ENCODE measurements around the gene TDP1. TPM values are rescaled to one million over a fixed set of nuclear protein-coding genes. Genes with fewer than 3 reads are reported as not detected.

TDP1 gene
- polyA plus RNA-seq, 1 donor = 29.4 TPM

DNA sequence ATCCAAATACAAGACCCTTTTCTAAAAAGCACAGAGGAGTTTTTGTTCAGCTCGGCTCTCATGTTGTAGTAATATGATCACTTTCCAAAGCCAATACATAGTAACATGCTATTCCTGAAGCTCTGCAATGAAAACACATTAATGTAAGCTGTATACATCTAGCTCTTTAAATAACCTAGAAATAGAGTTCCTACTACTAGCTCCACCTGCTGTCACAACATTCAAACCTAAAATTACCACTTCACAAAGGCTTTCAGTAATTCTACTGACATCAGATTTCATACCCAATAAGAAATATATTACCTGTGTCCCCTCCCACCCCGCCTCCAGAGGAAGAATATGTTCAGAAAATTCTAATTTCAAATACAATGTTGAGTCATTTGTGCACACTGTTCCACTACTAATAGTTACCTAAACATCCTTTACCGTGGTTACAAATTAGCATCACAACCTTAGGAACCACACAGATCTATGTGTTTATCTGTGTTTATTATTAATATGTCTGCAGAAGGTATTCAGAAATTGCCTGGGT, 19.0 kb upstream of the TDP1 start:
- DNase-seq = no peak

DNA sequence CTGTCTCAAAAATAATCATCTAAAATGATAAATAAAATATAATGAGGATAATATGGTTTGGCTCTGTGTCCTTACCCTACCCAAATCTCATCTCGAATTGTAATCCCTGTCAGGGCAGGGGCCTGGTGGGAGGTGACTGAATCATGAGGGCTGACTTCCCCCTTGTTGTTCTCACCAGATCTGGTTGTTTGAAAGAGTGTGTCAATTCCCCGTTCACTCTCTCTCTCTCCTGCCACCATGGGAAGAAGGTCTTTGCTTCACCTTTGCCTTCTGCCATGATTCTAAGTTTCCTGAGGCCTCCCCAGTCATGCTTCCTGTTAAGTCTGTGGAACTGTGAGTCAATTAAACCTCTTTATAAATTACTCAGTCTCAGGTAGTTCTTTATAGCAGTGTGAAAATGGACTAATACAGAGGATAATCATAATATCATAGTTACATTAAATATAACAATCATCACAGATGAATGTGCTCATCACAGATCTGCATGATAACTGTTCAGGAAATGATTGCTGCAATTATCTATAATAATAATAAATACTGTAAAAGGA, 13.8 kb upstream of the TDP1 start:
- no peak for DNase-seq

DNA sequence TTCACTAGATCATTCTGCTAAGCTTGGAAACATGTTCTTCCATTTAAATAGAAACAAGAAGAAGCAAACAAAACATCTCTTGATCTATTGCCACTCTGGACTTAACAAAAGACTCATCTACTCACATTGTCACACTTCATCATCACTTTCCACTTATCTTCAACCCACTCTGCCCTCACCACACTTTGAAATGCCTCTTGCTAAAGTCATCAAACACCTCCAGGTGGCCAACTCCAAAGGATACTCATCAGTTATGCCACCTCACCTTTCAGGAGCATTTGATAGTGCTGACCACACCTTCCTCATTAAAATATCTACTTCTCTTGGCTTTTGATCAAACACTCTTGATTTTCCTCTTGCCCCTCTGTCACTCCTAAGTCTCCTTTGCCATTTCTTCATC, 8.4 kb upstream of the TDP1 start:
- no peak for DNase-seq

DNA sequence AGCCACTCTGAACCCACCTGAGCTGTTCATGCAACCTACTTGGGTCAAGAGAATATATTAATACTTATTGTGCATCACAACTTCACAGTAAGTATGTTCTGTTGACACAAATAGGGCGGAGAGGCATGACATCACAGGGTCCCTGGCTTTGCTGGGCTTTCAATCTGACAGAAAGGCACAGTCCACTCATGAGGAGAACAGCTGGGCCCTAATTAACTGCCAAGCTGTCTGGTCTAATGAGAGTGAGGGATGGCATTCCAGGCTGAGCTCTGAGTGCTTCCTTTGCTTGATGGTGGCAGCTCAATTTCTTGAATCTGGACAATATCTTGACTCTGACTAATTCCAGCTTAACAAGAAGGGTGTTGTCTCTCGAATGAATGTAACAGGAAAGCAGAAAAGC, 3.2 kb upstream of the TDP1 start:
- DNase-seq = no peak

DNA sequence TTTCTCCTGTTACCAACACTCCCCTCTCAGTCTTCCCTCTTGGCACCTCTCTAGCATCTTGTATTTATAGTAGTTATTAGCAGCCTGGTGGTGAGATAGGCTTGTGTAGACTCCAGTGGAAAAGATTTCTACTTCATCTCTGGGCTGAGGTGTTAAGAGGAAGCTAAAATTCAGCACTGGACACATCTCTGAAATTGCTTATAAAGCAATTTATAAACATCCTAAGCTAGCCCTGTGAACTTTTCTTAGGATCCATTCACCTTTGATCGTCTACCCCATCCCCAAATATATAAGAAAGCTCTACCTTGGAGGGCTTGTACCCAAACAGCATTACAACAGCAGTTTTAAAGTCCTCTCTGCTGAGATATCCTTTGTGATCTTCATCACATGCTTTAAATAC, 2.1 kb upstream of the TDP1 start:
- DNase-seq = no peak

DNA sequence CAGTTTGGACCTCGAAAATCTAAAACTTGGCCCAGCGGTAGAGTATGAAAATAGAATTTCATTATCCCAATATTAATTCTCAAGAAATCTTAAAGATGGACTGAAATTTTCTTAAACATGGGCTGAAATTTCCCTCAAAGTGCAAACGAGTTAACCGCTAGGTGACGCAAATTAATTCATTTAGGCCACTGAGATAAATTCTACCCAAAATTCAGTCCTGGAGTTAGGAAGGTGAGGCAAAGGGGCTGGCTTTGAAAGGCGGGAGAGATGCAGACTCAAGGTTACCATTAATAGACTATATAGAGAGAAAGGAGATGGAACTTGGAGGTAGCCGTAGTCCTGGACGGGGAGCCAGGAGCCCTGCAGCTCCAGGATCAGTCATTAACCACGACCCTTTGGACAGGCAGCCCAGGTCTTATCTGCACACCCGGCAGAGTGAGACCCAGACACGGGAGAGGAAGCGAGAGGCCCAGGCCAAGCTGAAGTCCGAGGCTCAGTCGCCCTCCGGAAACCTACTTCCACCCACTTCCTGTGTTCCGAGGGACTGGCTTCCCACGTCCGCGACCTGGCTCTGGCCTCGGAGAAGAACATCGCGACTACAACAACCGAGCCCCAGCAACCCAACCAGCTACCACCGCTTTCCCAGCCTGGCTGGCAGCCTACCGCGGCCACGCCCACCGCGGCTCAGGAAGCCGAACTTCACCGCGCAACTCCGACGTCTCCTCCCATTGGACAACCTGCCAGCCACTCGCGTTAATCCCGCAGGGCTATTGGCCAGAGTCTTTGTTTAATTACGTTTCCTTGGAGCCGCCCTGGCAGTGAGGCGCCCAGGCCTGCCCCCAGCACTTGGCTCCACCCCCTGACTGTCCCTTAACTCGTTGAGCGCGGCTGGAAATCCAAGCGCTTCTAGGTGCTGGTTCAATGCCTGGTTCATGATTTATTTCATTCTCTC, 1.4 kb upstream of the TDP1 start, which contains the start of gene EFCAB11:
TSS of gene EFCAB11 (minus strand) at position 661 of the 952 bp plus-strand sequence. CDS start at position 591, 70 bp downstream.
- peak; percentile 99 for DNase-seq

DNA sequence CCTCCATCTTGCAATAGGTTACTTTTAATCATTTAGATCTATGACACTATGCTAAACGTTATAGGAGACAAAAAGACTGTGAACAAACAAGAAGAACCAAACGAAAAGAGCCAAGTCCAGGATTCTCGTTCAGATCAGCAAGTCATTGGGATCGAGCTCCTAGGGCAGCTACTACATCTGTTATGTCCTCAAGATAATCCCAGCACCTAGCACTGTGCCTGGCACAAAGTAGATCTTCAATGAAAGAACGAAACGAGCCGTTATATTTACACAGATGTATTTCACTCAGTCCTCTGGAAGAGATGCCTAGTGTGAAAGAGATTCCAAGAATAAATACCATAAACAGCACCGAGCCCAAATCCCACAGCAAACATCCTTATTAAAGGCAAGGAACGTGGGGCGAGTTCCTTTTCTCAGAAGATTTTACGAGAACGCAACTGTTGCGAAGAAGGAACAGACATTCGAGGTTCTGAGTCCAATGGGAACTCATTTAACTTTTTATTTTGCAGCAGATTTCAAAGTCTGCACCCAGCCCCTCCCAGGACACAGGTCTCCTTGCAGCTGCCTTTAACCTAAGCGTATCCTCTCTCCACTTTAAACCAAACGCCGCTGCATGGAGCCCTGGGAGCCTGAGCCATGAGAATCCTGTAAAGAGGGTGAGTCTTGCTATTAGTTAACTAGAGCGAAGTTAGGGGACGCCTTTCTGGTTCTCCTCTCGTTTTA, 544 bp upstream of the TDP1 start:
- no peak for DNase-seq

DNA sequence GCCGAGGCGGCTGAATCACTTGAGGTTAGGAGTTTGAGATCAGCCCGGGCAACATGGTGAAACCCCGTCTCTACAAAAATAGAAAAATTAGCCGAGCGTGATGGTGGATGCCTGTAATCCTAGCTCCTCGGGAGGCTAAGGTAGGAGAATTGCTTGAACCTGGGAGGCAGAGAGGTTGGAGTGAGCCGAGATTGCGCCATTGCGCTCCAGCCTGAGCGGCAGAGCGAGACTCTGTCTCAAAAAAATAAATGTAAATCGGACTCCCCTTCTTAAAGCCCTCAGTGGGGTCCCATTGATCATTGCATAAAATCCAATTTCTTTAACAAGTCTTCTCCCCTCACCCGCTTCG, 908 bp downstream of the TDP1 start:
- no peak for DNase-seq

DNA sequence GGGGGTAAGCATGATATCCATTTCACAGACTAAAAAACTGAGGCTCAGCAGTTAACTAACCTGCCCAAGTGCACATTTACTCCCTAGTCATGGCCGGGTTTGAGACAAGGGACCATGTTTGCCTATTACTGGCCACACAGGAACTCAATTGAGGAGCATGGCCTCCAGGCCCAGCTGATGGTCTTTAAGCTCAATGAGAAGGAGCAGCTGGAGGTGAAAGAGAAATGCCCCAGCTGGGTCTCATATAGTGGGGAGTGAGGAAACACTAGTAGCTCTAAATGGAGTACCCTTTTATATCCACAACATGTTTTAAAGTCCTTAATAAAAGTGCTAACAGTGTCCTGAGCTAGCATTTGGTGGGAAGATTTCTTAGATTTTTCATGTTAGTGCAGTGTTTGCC, 1.6 kb downstream of the TDP1 start:
- peak; percentile 3 for DNase-seq

DNA sequence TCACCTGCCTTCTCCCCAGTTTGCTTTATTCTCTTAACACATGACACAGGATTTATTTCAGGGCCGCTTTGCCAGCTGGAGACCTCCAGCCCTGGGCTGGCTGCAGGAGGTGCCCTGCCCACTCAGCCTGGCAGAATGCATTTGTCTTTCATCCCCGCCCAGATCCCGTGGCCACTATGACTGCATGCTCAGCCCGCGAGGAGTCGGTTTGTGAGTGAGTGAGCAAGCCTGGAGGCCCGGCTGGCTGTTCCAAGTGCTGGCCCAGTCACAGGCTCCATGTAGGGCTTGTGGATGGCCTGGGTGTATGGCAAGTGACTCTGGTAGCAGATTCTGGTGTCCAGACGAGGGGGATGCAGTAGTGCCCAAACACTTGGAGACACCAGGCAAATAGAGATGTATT, 2.1 kb downstream of the TDP1 start:
- DNase-seq = no peak

DNA sequence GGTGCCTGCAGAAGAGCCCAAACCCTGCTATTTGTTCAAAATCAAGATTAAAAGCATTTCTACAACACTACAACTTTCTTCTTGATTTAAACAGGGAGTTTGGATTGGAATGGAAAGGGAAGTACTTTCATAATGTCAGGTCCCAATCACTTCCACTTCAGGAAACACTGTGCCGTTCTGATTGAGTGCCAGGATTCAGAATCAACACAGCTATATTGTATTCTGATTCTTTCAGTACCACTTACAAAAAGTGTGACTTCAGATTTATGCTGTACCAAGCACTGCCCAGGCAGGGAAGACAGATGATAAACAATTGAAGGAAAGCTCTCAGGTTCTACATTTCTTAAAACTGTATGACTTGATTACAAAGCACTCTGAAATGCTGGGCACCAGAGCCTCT, 3.2 kb downstream of the TDP1 start:
- no peak for DNase-seq

DNA sequence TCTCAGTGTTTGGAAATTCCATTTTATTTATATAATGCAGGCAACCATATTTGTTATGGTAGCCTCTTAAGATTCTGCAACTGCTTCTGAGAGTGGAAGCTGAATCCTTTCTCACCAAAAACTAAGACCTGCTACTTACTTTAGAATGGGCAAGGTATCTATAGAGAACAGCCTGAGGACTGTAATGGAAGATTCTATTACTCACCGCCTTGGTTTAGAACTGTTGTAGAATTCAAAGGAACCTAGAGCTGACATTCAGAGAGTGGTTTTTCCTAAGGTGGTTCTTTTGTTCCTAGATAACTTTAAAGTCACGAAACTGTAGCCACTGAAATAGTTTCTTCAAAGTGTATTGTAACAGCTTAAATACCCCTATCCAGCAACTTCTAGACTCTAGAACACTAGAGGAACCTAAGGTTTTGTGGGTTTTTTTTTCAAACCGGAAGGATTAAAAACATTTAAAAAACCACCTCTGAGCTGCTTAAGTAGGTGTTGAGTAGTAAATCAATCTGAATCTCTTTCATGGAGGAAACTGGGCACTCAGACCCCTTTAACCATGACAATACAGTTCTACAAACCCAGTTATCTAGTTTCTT, 4.2 kb downstream of the TDP1 start:
- no peak for DNase-seq

DNA sequence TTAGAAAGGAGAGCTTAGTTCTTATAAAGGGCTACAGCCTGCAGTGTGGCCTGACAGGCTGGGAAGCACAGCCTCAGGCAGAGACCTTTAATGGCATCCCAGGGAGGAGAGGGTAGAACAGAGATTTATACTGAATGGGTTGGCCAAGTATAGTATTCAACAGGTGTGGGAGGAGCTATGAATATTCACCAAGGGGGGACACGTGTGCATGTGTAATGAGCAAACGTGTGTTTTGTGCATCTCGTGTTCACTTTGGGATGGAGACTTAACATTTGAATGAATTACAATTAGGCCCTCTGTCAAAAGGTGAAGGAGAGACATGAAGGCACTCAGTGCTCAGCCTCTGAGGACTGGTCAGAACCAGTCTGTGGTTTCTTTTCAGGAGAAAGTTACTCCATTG, 5.2 kb downstream of the TDP1 start:
- no peak for DNase-seq

DNA sequence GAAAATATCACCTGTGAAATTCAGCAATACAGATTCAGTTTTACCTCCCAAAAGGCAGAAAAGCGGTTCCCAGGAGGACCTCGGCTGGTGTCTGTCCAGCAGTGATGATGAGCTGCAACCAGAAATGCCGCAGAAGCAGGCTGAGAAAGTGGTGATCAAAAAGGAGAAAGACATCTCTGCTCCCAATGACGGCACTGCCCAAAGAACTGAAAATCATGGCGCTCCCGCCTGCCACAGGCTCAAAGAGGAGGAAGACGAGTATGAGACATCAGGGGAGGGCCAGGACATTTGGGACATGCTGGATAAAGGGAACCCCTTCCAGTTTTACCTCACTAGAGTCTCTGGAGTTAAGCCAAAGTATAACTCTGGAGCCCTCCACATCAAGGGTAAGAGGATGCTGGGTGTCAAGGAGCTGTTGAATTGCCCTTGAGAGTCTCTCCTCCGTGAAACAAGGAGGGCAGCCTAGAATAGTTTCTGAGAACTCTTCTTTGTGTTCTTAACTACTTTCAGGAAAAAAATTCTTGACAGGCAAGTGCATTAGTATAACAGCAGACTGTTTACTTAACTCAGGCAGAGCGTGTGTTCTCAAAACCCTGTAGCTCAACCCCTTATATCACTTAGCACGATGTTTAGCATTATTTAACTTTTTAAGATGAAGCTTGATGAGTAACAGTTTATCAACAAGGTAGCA, 7.7 kb downstream of the TDP1 start:
- DNase-seq = no peak

DNA sequence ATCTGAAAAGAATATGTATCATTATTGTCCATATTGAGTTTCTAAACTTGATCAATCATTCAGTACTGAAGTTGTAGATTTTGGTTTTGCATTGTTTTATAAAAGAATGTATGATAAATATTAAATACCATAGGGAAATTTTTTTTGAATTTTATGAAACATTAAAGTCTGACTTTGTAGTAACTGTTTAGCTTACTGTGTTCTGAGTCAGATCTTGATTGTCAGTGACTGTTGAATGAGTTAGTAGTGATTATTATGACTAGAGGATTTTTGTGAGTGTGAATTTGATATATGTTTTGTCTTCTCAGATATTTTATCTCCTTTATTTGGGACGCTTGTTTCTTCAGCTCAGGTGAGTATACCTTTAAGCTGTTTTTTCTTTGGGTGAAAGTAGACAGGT, 10.1 kb downstream of the TDP1 start:
- no peak for DNase-seq

DNA sequence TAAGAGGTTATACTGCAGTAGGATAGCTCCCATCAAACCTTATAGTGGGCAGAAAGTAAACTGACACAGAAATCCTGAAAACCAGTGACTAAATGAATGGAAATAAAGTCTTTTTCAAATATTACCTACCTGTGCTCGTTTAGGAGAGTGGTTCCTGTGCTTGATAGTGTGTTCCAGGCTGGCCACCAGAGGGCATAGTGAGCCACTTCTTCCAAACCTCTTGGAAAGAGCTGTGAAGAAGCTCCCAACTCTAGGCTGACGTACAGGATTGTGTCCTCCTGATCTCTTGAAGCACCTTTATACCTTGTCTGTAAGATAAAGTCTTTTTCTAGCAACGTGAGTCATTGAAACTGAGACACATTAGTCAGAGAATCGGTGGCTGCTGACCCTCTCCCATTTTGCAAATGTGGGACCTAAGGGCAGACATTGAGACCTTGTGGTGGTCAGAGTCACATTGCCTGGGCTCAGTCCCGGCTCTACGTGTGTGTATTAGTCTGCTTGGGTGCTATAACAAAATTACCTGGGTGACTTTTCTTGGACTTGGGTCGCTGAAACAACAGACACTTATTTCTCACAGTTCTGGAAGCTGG, 17.6 kb downstream of the TDP1 start:
- peak; percentile 53 for DNase-seq

DNA sequence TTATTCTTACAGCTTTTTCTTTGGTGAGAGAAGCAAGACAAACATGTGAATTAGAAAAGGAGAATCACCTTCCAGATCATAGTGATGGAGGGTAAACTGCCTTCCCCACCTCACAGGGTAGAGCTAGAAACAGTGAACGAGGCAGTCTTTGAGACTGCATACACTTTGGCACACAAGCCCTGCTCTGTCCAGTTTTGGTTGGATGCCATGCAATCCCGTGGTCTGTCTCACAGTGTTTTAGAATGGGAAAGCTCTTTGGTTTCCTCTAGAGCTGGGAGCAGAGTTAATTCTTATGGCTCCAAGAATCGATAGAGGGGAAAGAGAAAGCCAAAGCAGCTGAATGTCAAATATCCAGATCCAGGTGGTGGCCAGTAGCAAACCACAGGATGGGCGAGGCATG, 21.9 kb downstream of the TDP1 start:
- no peak for DNase-seq

DNA sequence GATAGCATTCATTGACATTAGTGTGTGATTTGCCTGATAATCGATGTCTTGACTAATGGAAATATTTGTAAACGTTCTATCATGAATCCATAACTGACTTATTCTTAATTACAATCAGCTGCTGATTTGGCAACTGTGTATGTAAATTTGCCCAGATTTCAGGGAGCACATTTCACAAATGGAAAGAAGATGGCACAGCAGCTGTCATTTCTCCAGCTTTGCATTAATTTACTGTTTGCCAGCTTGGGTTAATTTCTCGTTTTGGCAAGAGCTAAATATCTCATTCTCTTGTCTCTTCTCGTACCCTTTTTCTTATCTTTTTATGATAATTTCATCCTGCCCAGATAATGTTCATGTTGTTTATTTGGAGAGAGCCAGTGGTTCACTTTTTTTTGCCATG, 22.9 kb downstream of the TDP1 start:
- no peak for DNase-seq

DNA sequence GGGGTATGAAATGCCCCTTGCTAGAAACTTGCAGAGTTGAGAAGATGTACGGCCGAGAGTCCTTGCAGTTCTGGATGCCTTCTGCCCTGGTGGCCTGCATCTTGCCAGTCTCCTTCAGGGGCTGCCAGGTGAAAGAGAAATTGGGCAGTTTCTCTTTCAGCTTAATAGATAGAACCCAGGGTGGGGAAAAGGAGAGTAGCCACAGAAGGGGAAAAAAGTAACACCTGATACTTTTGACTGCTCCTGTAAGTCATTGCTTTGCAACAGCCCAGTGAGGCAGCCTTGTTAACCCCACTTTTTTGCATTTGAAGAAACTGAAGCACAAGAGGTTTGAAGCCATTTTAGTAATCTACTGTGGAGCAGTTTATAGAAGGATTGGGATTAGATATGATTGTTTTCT, 27.6 kb downstream of the TDP1 start:
- no peak for DNase-seq

DNA sequence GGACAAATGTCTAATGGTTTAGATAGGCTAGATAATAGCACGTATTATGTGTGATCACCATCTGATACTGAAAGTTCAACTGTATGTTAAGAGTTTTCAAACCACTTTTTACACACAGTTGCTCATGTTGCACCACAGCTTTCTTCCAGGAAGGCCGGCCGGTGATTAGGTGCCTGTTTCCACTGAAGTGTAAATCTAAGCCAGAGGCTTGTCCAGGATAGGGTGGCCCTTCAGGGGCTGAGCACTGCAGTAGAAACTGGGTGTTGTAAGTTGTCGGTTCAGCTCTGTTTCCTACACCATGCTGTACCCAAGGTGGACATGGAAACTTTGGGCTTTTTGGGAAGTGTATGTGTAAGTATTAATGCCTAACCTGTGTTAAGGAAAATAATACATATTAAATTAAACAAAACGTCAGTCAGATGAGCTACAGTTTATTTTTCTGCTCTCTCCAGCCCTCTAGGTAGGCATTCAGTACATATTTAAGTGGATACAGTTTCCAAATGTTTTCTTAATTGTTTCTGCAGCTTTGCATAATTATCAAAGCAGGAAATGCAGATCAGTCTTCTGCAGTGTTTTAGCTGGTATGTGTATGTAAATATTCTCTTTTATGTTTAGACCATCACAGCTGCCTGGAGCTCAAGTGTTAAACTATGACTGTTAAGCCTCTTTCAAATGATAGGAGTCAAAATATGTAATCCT, 30.9 kb downstream of the TDP1 start:
- no peak for DNase-seq

DNA sequence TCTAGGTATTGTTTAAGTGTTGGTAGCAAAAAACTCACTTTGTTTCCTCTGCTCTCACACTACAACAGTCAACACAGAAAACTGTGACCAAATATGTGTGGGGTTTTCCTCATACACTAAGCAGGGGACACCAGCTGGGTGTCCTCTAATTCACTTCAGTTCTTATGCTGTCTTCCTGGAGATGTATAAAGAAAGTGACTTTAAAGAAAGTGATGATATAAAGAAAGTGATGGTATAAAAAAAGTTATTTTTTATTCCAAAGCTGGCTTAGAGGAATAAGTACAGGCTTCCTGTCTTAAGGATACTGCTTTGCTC, 31.4 kb downstream of the TDP1 start:
- DNase-seq = no peak
